HepG2 (cell line): Measurements from ENCODE around the gene NOP56. TPM values are rescaled to one million over a fixed set of nuclear protein-coding genes. Genes with fewer than 3 reads are reported as not detected.
A peak's percentile ranks its signal among the peaks of the same experiment; 100 is the strongest.

Source experiments
- ADNP ChIP-seq: sonication (generic); formaldehyde crosslinking; IDR thresholded peaks from 2 replicates; pipeline ENCODE4 v1.4.0; 2020; ENCODE audit warnings: missing genetic modification reagents
- ETV5 ChIP-seq: IDR thresholded peaks from 2 replicates; pipeline ENCODE4 v1.6.1; 2018; ENCODE audit warnings: missing biosample characterization, missing genetic modification reagents, inconsistent platforms, borderline replicate concordance
- HNRNPUL1 ChIP-seq: fragments of 200-400 bp; formaldehyde crosslinking; IDR thresholded peaks from 2 replicates; pipeline ENCODE4 v1.6.1; 2017; ENCODE audit warnings: low read depth, mild to moderate bottlenecking, low read length, moderate library complexity
- KDM3A ChIP-seq: IDR thresholded peaks from 2 replicates; pipeline ENCODE4 v1.6.1; 2018; ENCODE audit warnings: low read depth, missing compliant biosample characterization
- KDM5A ChIP-seq: fragments of 200-600 bp; sonication (generic); IDR thresholded peaks from 2 replicates; pipeline ENCODE4 v1.7.0; 2018; ENCODE audit warnings: antibody characterized with exemption, mild to moderate bottlenecking, low read length, borderline replicate concordance
- KDM5B ChIP-seq: sonication (generic); formaldehyde crosslinking; IDR thresholded peaks from 2 replicates; pipeline ENCODE4 v1.4.0; 2020; ENCODE audit warnings: missing genetic modification reagents, mild to moderate bottlenecking, borderline replicate concordance
- KLF6 ChIP-seq: IDR thresholded peaks from 2 replicates; pipeline ENCODE4 v1.8.0; 2016; ENCODE audit warnings: missing biosample characterization, missing genetic modification reagents
- MZF1 ChIP-seq: sonication (generic); formaldehyde crosslinking; IDR thresholded peaks from 2 replicates; pipeline ENCODE4 v1.8.1; 2023; ENCODE audit warnings: mild to moderate bottlenecking, missing genetic modification reagents, borderline replicate concordance
- POGK ChIP-seq: sonication (generic); formaldehyde crosslinking; conservative IDR thresholded peaks from 2 replicates; pipeline ENCODE4 v1.8.0; 2022; ENCODE audit warnings: mild to moderate bottlenecking, moderate library complexity, missing genetic modification reagents
- PTBP1 ChIP-seq: fragments of 200-400 bp; formaldehyde crosslinking; IDR thresholded peaks from 2 replicates; pipeline ENCODE4 v1.6.1; 2018; ENCODE audit warnings: low read length, low read depth; ENCODE audit not compliant: poor library complexity, severe bottlenecking
- REST ChIP-seq, 2 experiments: IDR thresholded peaks; 2 replicates each; pipeline ENCODE4 v1.6.1; 2011 to 2012; ENCODE audit warnings: low read length in 2 of 2, borderline replicate concordance in 1 of 2, low read depth in 1 of 2, mild to moderate bottlenecking in 1 of 2, moderate library complexity in 1 of 2
- SALL1 ChIP-seq: sonication (generic); formaldehyde crosslinking; IDR thresholded peaks from 2 replicates; pipeline ENCODE4 v1.8.0; 2022; ENCODE audit warnings: mild to moderate bottlenecking, missing genetic modification reagents
- STAG1 ChIP-seq: sonication (generic); formaldehyde crosslinking; IDR thresholded peaks from 2 replicates; pipeline ENCODE4 v1.4.0; 2020; ENCODE audit warnings: missing genetic modification reagents
- TCF12 ChIP-seq, 2 experiments: fragments of 450-650 bp in 1 of 2; sonication (generic) in 1 of 2; formaldehyde crosslinking in 1 of 2; IDR thresholded peaks; 2 replicates each; pipeline versions ENCODE4 v1.6.1 to v1.8.0; 2017 to 2022; ENCODE audit warnings: antibody characterized with exemption in 1 of 2, mild to moderate bottlenecking in 1 of 2, missing genetic modification reagents in 1 of 2, moderate library complexity in 1 of 2
- ZFP90 ChIP-seq: sonication (generic); formaldehyde crosslinking; IDR thresholded peaks from 2 replicates; pipeline ENCODE4 v1.8.0; 2022; ENCODE audit warnings: missing genetic modification reagents, mild to moderate bottlenecking, inconsistent platforms, borderline replicate concordance
- ZFX ChIP-seq: sonication (generic); formaldehyde crosslinking; IDR thresholded peaks from 2 replicates; pipeline ENCODE4 v1.4.0; 2020; ENCODE audit warnings: mild to moderate bottlenecking, low read depth, missing genetic modification reagents, moderate library complexity
- ZIK1 ChIP-seq: sonication (generic); formaldehyde crosslinking; IDR thresholded peaks from 2 replicates; pipeline ENCODE4 v1.5.0; 2020; ENCODE audit warnings: mild to moderate bottlenecking, low read depth, missing genetic modification reagents, borderline replicate concordance
- ZNF12 ChIP-seq: sonication (generic); formaldehyde crosslinking; IDR thresholded peaks from 2 replicates; pipeline ENCODE4 v1.5.0; 2020; ENCODE audit warnings: missing genetic modification reagents
- ZNF282 ChIP-seq: fragments of 450-650 bp; IDR thresholded peaks from 2 replicates; pipeline ENCODE4 v1.6.1; 2018; ENCODE audit not compliant: partially characterized antibody
- ZNF354B ChIP-seq: sonication (generic); formaldehyde crosslinking; IDR thresholded peaks from 2 replicates; pipeline ENCODE4 v1.8.0; 2022; ENCODE audit warnings: mild to moderate bottlenecking, missing genetic modification reagents
- ZNF496 ChIP-seq: sonication (generic); formaldehyde crosslinking; IDR thresholded peaks from 2 replicates; pipeline ENCODE4 v1.8.1; 2023; ENCODE audit warnings: mild to moderate bottlenecking, moderate library complexity, missing genetic modification reagents; ENCODE audit not compliant: insufficient replicate concordance
- ZNF761 ChIP-seq: sonication (generic); formaldehyde crosslinking; conservative IDR thresholded peaks from 2 replicates; pipeline ENCODE4 v1.4.0; 2020; ENCODE audit warnings: mild to moderate bottlenecking, missing genetic modification reagents
- ZSCAN30 ChIP-seq: sonication (generic); formaldehyde crosslinking; IDR thresholded peaks from 2 replicates; pipeline ENCODE4 v1.5.0; 2020; ENCODE audit warnings: mild to moderate bottlenecking, missing genetic modification reagents
- polyA plus RNA-seq, 8 experiments: library from polyadenylated mRNA; depleted of rRNA in 3 of 8; stranded (reverse) in 7 of 8; unstranded in 1 of 8; fragments of >200 nt; fragmentation: Illumina TruSeq in 4 of 8; extraction: Trizol in 4 of 8; gene quantifications; 2 replicates each; pipeline versions ENCODE4 v1.2.1 to v1.2.3, GENCODE V29; 2011 to 2016; ENCODE audit warnings: low read depth in 4 of 8, missing spikeins in 1 of 8, mixed read lengths in 1 of 8; ENCODE audit not compliant: insufficient read depth in 1 of 8
- total RNA-seq, 5 experiments: library from RNA; depleted of rRNA; stranded (reverse); fragments of >200 nt; fragmentation: Illumina TruSeq; extraction: Trizol; gene quantifications; 2 replicates each; pipeline ENCODE4 v1.2.3, GENCODE V29; 2016; ENCODE audit warnings: low read depth in 1 of 5

Gene NOP56
- total and polyA plus RNA-seq, 2 of the 13 experiments (the other 11 are each of a cell fraction or from before 2014, with no cell fraction given) = 369 to 1,116 TPM

- TF ChIP-seq ETV5 (CRISPR knock-in tag) = no peak; the same call in none of the 2 replicates
- no peak for TF ChIP-seq MZF1 (CRISPR knock-in tag)
- TF ChIP-seq ZIK1 (CRISPR knock-in tag) = peak; percentile 96
- TF ChIP-seq ZNF354B = no peak
- TF ChIP-seq STAG1 (CRISPR knock-in tag) = no peak
- TF ChIP-seq ADNP (CRISPR knock-in tag) = no peak
- no peak for TF ChIP-seq TCF12 (IDR thresholded peaks at IDR 0.05)
- TF ChIP-seq TCF12 (CRISPR knock-in tag; IDR thresholded peaks at IDR 0.05) = peak; percentile 96
- TF ChIP-seq SALL1 (CRISPR knock-in tag) = peak; percentile 92
- TF ChIP-seq REST (IDR thresholded peaks at IDR 0.05; ENCODE audit: borderline replicate concordance in 1 of 2, low read depth in 1 of 2, low read length in 2 of 2) = peak in 1 of 2 experiments; percentile 56; a peak in 3 of 4 replicates
- peak; percentile 9; the same call in 1 of the 2 replicates for TF ChIP-seq ZNF12 (CRISPR knock-in tag)
- TF ChIP-seq ZFP90 (CRISPR knock-in tag) = no peak
- peak; percentile 95 for TF ChIP-seq KLF6 (CRISPR knock-in tag)
- TF ChIP-seq ZFX (CRISPR knock-in tag) = peak; percentile 99
- peak; percentile 98; the same call in 1 of the 2 replicates for TF ChIP-seq ZNF761 (CRISPR knock-in tag)
- no peak for TF ChIP-seq ZNF496
- peak; percentile 86 for TF ChIP-seq KDM3A
- TF ChIP-seq HNRNPUL1 = peak; percentile 63
- no peak for TF ChIP-seq ZNF282
- TF ChIP-seq KDM5A = no peak; the same call in 1 of the 2 replicates
- TF ChIP-seq ZSCAN30 (CRISPR knock-in tag) = peak; percentile 97; the same call in 1 of the 2 replicates
- peak; percentile 99 for TF ChIP-seq KDM5B (CRISPR knock-in tag)
- TF ChIP-seq POGK (CRISPR knock-in tag) = peak; percentile 98
- peak; percentile 61 for TF ChIP-seq PTBP1
Measured at GRCh38 chr20:2651772-2652723, at the start of gene NOP56 (continued).
